Esophagus muscularis mucosa (tissue), 4 donors: ENCODE data around the gene CRHR2.

ENCODE experiments used
- CTCF ChIP-seq, 3 experiments: fragments of 200-600 bp in 2 of 3; fragments of 450-650 bp in 1 of 3; sonication (generic) in 2 of 3; IDR thresholded peaks; one replicate each; pipeline ENCODE4 v1.5.1; 2017 to 2019; ENCODE audit warnings: antibody characterized with exemption in 3 of 3, mild to moderate bottlenecking in 2 of 3, moderate library complexity in 1 of 3
- EP300 ChIP-seq: sonication (generic); formaldehyde crosslinking; IDR thresholded peaks from one replicate; pipeline ENCODE4 v1.6.1; 2017; ENCODE audit warnings: antibody characterized with exemption
- POLR2A ChIP-seq: fragments of 450-650 bp; IDR thresholded peaks from one replicate; pipeline ENCODE4 v1.6.1; 2017; ENCODE audit warnings: antibody characterized with exemption, moderate library complexity, mild to moderate bottlenecking, low read depth
- POLR2AphosphoS5 ChIP-seq, 2 donors: sonication (generic); formaldehyde crosslinking; IDR thresholded peaks; one replicate each; pipeline ENCODE4 v1.6.1; 2017; ENCODE audit warnings: antibody characterized with exemption in 2 of 2

GRCh38 chr7:30664184-30664885 is 17.9 kb downstream of the CRHR2 start:
- TF ChIP-seq CTCF (IDR thresholded peaks at IDR 0.05): no peak
- TF ChIP-seq POLR2AphosphoS5 (IDR thresholded peaks at IDR 0.05): no peak
- TF ChIP-seq POLR2A: no peak
- no peak for TF ChIP-seq EP300
